ENCODE measurements around the gene NAA35. TPM values are rescaled to one million over a fixed set of nuclear protein-coding genes. Genes with fewer than 3 reads are reported as not detected.

NAA35 gene
- total and polyA plus RNA-seq, 2 experiments from 2014 or later: 29.2 to 31.6 TPM

DNA sequence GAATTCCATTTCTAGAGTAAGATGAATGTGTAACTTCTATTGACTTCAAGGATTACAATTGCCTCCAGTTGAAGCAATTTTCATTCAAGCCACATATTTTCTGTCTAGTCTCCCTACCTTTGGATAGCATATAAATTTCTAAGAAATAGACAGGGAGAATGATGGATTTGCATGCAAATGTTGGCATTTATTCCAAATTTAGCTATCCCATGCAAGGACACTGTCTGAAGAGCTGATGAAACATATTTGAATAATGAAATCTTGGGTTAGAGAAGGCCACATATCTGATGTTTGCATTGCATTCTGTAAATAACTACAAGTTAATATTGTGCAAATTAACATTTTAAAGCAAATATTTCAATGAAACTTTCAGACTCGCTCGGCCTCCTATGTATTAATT lies 36.0 kb upstream of the NAA35 start:
- Histone ChIP-seq H4K20me1 (replicated peaks; ENCODE audit: insufficient read depth) (no peaks in the 10 kb centered on the region), H3K79me2 (replicated peaks; ENCODE audit: insufficient read depth) (no peaks in the 10 kb centered on the region), H3K4me3 (no peak overlapping the region), H3K36me3 (ENCODE audit: insufficient read depth) (no peaks in the 10 kb centered on the region), H3F3A (replicated peaks; ENCODE audit: low read depth) (no peaks in the 10 kb centered on the region), H3K9me2 (ENCODE audit: insufficient read depth) (peaks cover 3% of the 10 kb centered on the region; the same call in 1 of the 2 replicates), H3K27me3 (ENCODE audit: insufficient read depth) (no peaks in the 10 kb centered on the region), H3K4me1 (ENCODE audit: insufficient read depth) (no peaks in the 10 kb centered on the region), H2AFZ (no peak overlapping the region), H3K27ac (ENCODE audit: low read depth) (no peak overlapping the region), H3K4me2 (no peak overlapping the region)
- H3K27ac Mint-ChIP-seq: no peak overlapping the region
- ATAC-seq: no peak
- DNase-seq (ENCODE audit: low spot score): no peak
- H3K9me3 Mint-ChIP-seq: no peaks in the 10 kb centered on the region
- no peaks in the 10 kb centered on the region for H3K36me3 Mint-ChIP-seq (ENCODE audit: low read depth)
- peaks cover 1% of the 10 kb centered on the region for H3K27me3 Mint-ChIP-seq (ENCODE audit: insufficient read depth, low read depth, poor library complexity)
- H3K4me3 Mint-ChIP-seq: no peak overlapping the region
- TF ChIP-seq CTCF (conservative IDR thresholded peaks at IDR 0.05; ENCODE audit: low read depth in 2 of 2) (no peak), NANOG (IDR thresholded peaks at IDR 0.05; ENCODE audit: borderline replicate concordance) (no peak), ZNF331 (CRISPR knock-in tag; IDR thresholded peaks at IDR 0.05; ENCODE audit: low read depth) (no peak), EZH2phosphoT487 (IDR thresholded peaks at IDR 0.05; ENCODE audit: unreplicated experiment) (no peak), REST (IDR thresholded peaks at IDR 0.05; ENCODE audit: unreplicated experiment) (no peak), JUNB (IDR thresholded peaks at IDR 0.05; ENCODE audit: unreplicated experiment) (no peak), POLR2AphosphoS5 (IDR thresholded peaks at IDR 0.05; ENCODE audit: low read depth) (no peak), EZH2 (IDR thresholded peaks at IDR 0.05; ENCODE audit: low read depth, unreplicated experiment) (no peak), CREB1 (CRISPR knock-in tag; IDR thresholded peaks at IDR 0.05; ENCODE audit: low read depth) (no peak), ETS1 (IDR thresholded peaks at IDR 0.05) (no peak), ZNF114 (CRISPR knock-in tag; IDR thresholded peaks at IDR 0.05) (no peak), ZNF462 (CRISPR knock-in tag; IDR thresholded peaks at IDR 0.05) (no peak), STAT1 (IDR thresholded peaks at IDR 0.05; ENCODE audit: unreplicated experiment) (no peak)
- no peaks in the 10 kb centered on the region; the same call in 2 of the 3 replicates for H3K4me1 Mint-ChIP-seq

Measured in GM23338 (cell line).